GM12872 (cell line): Measurements from ENCODE around the gene PRPF38B.

ENCODE experiments used
- TF ChIP-seq, protein P1 (sequence below): IDR thresholded peaks from 3 replicates; pipeline ENCODE4 v1.5.1; 2011; ENCODE audit warnings: low read depth, mild to moderate bottlenecking, low read length, moderate library complexity; ENCODE audit not compliant: insufficient read depth

Gene PRPF38B

DNA sequence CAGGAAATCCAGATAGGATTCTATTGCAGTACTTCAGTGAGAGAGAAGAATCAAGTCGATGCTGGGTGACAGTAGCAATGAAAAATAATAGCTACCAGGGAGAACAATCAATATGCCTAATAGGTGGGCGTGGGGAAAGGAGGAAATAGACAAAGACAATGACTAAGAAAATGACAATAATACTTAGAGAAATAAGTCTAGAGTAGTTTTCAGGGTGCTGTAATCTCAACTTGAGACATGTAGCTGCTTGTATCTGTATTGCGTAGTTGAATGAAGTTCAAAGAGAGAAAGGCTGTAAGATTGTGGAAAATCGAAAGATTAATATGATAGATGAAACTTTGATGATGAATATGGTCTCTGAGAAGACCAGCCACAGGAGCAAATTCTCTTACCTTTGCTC lies 57.0 kb downstream of the PRPF38B start:
- TF ChIP-seq, protein P1, sequence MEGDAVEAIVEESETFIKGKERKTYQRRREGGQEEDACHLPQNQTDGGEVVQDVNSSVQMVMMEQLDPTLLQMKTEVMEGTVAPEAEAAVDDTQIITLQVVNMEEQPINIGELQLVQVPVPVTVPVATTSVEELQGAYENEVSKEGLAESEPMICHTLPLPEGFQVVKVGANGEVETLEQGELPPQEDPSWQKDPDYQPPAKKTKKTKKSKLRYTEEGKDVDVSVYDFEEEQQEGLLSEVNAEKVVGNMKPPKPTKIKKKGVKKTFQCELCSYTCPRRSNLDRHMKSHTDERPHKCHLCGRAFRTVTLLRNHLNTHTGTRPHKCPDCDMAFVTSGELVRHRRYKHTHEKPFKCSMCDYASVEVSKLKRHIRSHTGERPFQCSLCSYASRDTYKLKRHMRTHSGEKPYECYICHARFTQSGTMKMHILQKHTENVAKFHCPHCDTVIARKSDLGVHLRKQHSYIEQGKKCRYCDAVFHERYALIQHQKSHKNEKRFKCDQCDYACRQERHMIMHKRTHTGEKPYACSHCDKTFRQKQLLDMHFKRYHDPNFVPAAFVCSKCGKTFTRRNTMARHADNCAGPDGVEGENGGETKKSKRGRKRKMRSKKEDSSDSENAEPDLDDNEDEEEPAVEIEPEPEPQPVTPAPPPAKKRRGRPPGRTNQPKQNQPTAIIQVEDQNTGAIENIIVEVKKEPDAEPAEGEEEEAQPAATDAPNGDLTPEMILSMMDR: no peak

DNA sequence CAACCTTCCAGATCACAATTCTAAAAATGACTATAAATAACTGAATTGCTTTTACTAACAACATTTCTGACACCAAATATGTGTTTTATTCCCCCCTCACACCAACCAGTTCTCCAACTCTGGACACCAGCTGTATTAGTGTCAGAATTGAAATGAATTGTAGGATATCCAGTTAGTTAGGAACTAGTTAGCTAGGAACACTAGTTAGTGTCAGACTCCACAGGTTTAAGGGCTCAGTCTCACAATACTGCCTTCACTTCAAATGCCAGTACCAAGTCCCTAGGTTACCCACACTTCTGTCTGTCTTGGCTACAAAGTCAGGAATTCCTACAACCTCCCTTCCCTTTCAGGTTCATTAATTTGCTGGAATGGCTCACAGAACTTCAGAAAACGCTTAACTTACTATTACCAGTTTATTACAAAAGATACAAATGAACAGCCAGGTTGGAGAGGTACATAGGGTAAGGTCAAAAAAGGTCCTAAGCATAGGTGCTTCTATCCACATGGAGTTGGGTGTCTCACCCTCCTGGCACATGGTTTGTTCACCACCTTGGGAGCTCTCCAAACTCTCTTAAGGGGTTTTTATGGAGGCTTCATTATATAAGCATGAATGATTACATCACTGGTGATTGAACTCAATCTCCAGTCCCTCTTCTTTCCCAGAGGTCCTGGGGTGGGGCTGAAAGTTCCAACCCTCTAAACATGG lies 58.5 kb downstream of the PRPF38B start:
- TF ChIP-seq, protein P1: no peak
